OCI-LY1 (cell line): ENCODE results near the gene MMP26.

Experiments used
- H2AFZ ChIP-seq: fragments of 200-600 bp; sonication (generic), shearing (Covaris generic); 2 replicates; pipeline ENCODE4 v1.6.0; 2014; ENCODE audit warnings: antibody characterized with exemption, mild to moderate bottlenecking, low read length
- H3F3A ChIP-seq: fragments of 200-600 bp; sonication (generic), shearing (Covaris generic); 2 replicates; pipeline ENCODE4 v1.6.0; 2014; ENCODE audit warnings: mild to moderate bottlenecking, antibody characterized with exemption, low read length, moderate library complexity; ENCODE audit not compliant: insufficient read depth
- H3K27ac ChIP-seq: fragments of 200-600 bp; sonication (generic); 2 replicates; pipeline ENCODE4 v1.5.1; 2014; ENCODE audit warnings: low read length, mixed run types, mild to moderate bottlenecking, low read depth; ENCODE audit not compliant: poor library complexity, severe bottlenecking
- H3K27me3 ChIP-seq: fragments of 200-600 bp; sonication (generic); 2 replicates; pipeline ENCODE4 v1.6.0; 2014; ENCODE audit warnings: antibody characterized with exemption, mild to moderate bottlenecking, low read length, moderate library complexity; ENCODE audit not compliant: insufficient read depth
- H3K36me3 ChIP-seq: fragments of 200-600 bp; sonication (generic); 2 replicates; pipeline ENCODE4 v1.6.1; 2014; ENCODE audit warnings: mild to moderate bottlenecking, antibody characterized with exemption, low read length, moderate library complexity, mixed read lengths; ENCODE audit not compliant: insufficient read depth
- H3K4me1 ChIP-seq: fragments of 200-600 bp; sonication (generic); 2 replicates; pipeline ENCODE4 v1.5.1; 2014; ENCODE audit warnings: mild to moderate bottlenecking, low read length, moderate library complexity; ENCODE audit not compliant: insufficient read depth, severe bottlenecking
- H3K4me2 ChIP-seq: fragments of 200-600 bp; sonication (generic), shearing (Covaris generic); 2 replicates; pipeline ENCODE4 v1.6.1; 2014; ENCODE audit warnings: low read length
- H3K4me3 ChIP-seq: fragments of 200-600 bp; sonication (generic); 2 replicates; pipeline ENCODE4 v1.5.1; 2014; ENCODE audit warnings: low read length, low read depth, mild to moderate bottlenecking, mixed read lengths; ENCODE audit not compliant: poor library complexity, severe bottlenecking
- H3K79me2 ChIP-seq: fragments of 200-600 bp; shearing (Covaris generic); 2 replicates; pipeline ENCODE4 v1.6.1; 2016; ENCODE audit warnings: mixed run types, low read length, mixed read lengths; ENCODE audit not compliant: insufficient read depth
- H3K9ac ChIP-seq: fragments of 200-600 bp; sonication (generic), shearing (Covaris generic); 2 replicates; pipeline ENCODE4 v1.6.1; 2014; ENCODE audit warnings: mild to moderate bottlenecking, low read length, mixed read lengths
- H3K9me2 ChIP-seq: fragments of 200-600 bp; sonication (generic), shearing (Covaris generic); 2 replicates; pipeline ENCODE4 v1.6.1; 2014; ENCODE audit warnings: low read depth, mild to moderate bottlenecking, low read length, mixed read lengths
- H3K9me3 ChIP-seq: fragments of 200-600 bp; shearing (Covaris generic); 2 replicates; pipeline ENCODE4 v1.6.1; 2014; ENCODE audit warnings: low read length, mixed read lengths
- H4K20me1 ChIP-seq: fragments of 200-600 bp; sonication (generic), shearing (Covaris generic); 2 replicates; pipeline ENCODE4 v1.6.0; 2016; ENCODE audit warnings: mild to moderate bottlenecking, low read length; ENCODE audit not compliant: insufficient read depth
- EZH2 ChIP-seq: fragments of 200-600 bp; sonication (generic), shearing (Covaris generic); IDR thresholded peaks from 2 replicates; pipeline ENCODE4 v1.8.0; 2017; ENCODE audit warnings: borderline replicate concordance, mixed run types, mild to moderate bottlenecking, antibody characterized with exemption, low read length, moderate library complexity, mixed read lengths
- TF ChIP-seq, protein P1 (sequence below): fragments of 200-600 bp; sonication (generic), shearing (Covaris generic); IDR thresholded peaks from 2 replicates; pipeline ENCODE4 v1.5.1; 2017; ENCODE audit warnings: mild to moderate bottlenecking, antibody characterized with exemption, low read length, moderate library complexity, mixed read lengths

The MMP26 gene

GRCh38 chr11:4671741-4672140 lies 32.8 kb upstream of the MMP26 start:
- no peak overlapping the region for H3K9ac ChIP-seq
- no peaks in the 10 kb centered on the region for H3F3A ChIP-seq
- H3K79me2 ChIP-seq = no peaks in the 10 kb centered on the region
- H2AFZ ChIP-seq = no peak overlapping the region
- no peak for TF ChIP-seq EZH2
- TF ChIP-seq, protein P1, sequence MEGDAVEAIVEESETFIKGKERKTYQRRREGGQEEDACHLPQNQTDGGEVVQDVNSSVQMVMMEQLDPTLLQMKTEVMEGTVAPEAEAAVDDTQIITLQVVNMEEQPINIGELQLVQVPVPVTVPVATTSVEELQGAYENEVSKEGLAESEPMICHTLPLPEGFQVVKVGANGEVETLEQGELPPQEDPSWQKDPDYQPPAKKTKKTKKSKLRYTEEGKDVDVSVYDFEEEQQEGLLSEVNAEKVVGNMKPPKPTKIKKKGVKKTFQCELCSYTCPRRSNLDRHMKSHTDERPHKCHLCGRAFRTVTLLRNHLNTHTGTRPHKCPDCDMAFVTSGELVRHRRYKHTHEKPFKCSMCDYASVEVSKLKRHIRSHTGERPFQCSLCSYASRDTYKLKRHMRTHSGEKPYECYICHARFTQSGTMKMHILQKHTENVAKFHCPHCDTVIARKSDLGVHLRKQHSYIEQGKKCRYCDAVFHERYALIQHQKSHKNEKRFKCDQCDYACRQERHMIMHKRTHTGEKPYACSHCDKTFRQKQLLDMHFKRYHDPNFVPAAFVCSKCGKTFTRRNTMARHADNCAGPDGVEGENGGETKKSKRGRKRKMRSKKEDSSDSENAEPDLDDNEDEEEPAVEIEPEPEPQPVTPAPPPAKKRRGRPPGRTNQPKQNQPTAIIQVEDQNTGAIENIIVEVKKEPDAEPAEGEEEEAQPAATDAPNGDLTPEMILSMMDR = no peak
- no peak overlapping the region for H3K4me3 ChIP-seq
- H4K20me1 ChIP-seq = no peaks in the 10 kb centered on the region
- H3K27me3 ChIP-seq = no peaks in the 10 kb centered on the region
- H3K27ac ChIP-seq = no peak overlapping the region
- no peaks in the 10 kb centered on the region for H3K36me3 ChIP-seq
- no peaks in the 10 kb centered on the region for H3K9me2 ChIP-seq
- no peak overlapping the region for H3K4me2 ChIP-seq
- H3K9me3 ChIP-seq = no peaks in the 10 kb centered on the region
- no peaks in the 10 kb centered on the region for H3K4me1 ChIP-seq

- Histone ChIP-seq H3K9me3 (no peaks in the 10 kb centered on the region), H2AFZ (no peak overlapping the region)
- TF ChIP-seq, protein P1 = no peak
- no peak for TF ChIP-seq EZH2
These were observed 32.1 kb upstream of the MMP26 start for GRCh38 chr11:4672470-4672869.

DNA sequence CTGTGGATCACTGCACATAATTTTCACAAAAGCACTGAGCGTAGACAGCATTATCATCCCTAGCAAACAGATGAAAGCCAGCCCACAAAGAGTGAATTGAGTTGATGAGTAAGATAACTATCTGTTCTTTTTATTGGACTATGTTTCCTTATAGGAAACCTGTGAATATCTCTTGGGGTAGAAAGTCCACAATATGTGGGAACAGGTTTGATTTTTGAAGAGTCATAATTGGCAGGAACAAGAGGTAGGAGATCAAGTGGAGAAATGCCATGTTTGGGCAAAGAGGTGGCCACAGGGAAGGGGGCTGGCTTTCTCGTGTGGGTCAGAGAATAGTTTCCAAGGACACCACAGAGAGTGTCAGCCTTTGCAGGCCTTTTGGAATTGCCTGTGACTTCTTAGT lies 30.8 kb upstream of the MMP26 start:
- no peak overlapping the region for H3K4me2 ChIP-seq
- no peak for TF ChIP-seq EZH2
- TF ChIP-seq, protein P1 = no peak
- H3K9me3 ChIP-seq = no peaks in the 10 kb centered on the region
- H3K27ac ChIP-seq = no peak overlapping the region
- no peak overlapping the region for H3K9ac ChIP-seq
- H2AFZ ChIP-seq = no peak overlapping the region
- no peaks in the 10 kb centered on the region for H3K36me3 ChIP-seq
- no peaks in the 10 kb centered on the region for H4K20me1 ChIP-seq
- no peak overlapping the region for H3K4me3 ChIP-seq
- no peaks in the 10 kb centered on the region for H3K9me2 ChIP-seq
- no peaks in the 10 kb centered on the region for H3K79me2 ChIP-seq
- no peaks in the 10 kb centered on the region for H3K27me3 ChIP-seq
- H3K4me1 ChIP-seq = no peaks in the 10 kb centered on the region
- H3F3A ChIP-seq = no peaks in the 10 kb centered on the region

More at GRCh38 chr11:4672470-4672869, 32.1 kb upstream of the MMP26 start:
- Histone ChIP-seq H3K9me2 (no peaks in the 10 kb centered on the region), H3K9ac (no peak overlapping the region), H3K4me3 (no peak overlapping the region), H3K4me1 (no peaks in the 10 kb centered on the region), H3K27me3 (no peaks in the 10 kb centered on the region), H3K27ac (no peak overlapping the region), H3F3A (no peaks in the 10 kb centered on the region), H3K4me2 (no peak overlapping the region), H4K20me1 (no peaks in the 10 kb centered on the region), H3K36me3 (no peaks in the 10 kb centered on the region), H3K79me2 (no peaks in the 10 kb centered on the region)
